SK-N-SH (cell line): ENCODE results near the gene SULT1A1. TPM values are rescaled to one million over a fixed set of nuclear protein-coding genes. Genes with fewer than 3 reads are reported as not detected.

Experiments used
- CTCF ChIA-PET: fragments of 300-600, 350-600 bp; formaldehyde crosslinking; extraction: SDS; loops from one replicate; lab custom pipeline; 2021; lab: Yijun Ruan, JAX
- POLR2A ChIA-PET: fragments of 350-600 bp; sonication (Branson Sonifier 250); formaldehyde crosslinking; extraction: SDS; loops from one replicate; lab custom pipeline; 2020; ENCODE audit warnings: antibody characterized with exemption, inconsistent platforms; lab: Yijun Ruan, JAX
- DNase-seq: peaks from one replicate; pipeline ENCODE4 v3.0.0; 2012
- H2AFZ ChIP-seq: fragments of 200-600 bp; sonication (generic); 2 replicates; pipeline ENCODE4 v1.8.1; 2016; ENCODE audit warnings: antibody characterized with exemption, mild to moderate bottlenecking, low read depth
- H3F3A ChIP-seq: fragments of 200-600 bp; sonication (generic); replicated peaks from 2 replicates; pipeline ENCODE3; 2016; ENCODE audit warnings: antibody characterized with exemption, mild to moderate bottlenecking; ENCODE audit not compliant: insufficient read depth
- H3K27ac ChIP-seq, 2 experiments: fragments of 200-500 bp in 1 of 2; fragments of 200-600 bp in 1 of 2; sonication (Bioruptor generic) in 1 of 2; sonication (generic), shearing (Covaris generic) in 1 of 2; 2 replicates each; pipeline versions ENCODE4 v1.5.1 to v1.6.1; 2014 to 2016; ENCODE audit warnings: low read depth in 2 of 2, inconsistent platforms in 1 of 2, low read length in 1 of 2, mild to moderate bottlenecking in 1 of 2, mixed read lengths in 1 of 2
- H3K27me3 ChIP-seq: fragments of 200-600 bp; sonication (generic), shearing (Covaris generic); 2 replicates; pipeline ENCODE4 v1.6.1; 2016; ENCODE audit warnings: mixed run types; ENCODE audit not compliant: insufficient read depth
- H3K36me3 ChIP-seq, 2 experiments: fragments of 200-500 bp in 1 of 2; fragments of 200-600 bp in 1 of 2; sonication (Bioruptor generic) in 1 of 2; sonication (generic) in 1 of 2; replicated peaks in 1 of 2; 2 replicates each; pipeline versions ENCODE3 to v1.5.1; 2014 to 2016; ENCODE audit warnings: low read length in 1 of 2, mild to moderate bottlenecking in 1 of 2; ENCODE audit not compliant: insufficient read depth in 2 of 2, control insufficient read depth in 1 of 2
- H3K4me1 ChIP-seq, 2 experiments: fragments of 200-500 bp in 1 of 2; fragments of 200-600 bp in 1 of 2; sonication (Bioruptor generic) in 1 of 2; sonication (generic), shearing (Covaris generic) in 1 of 2; 2 replicates each; pipeline versions ENCODE4 v1.5.1 to v1.6.1; 2014 to 2016; ENCODE audit warnings: low read depth in 1 of 2, low read length in 1 of 2, mixed run types in 1 of 2; ENCODE audit not compliant: insufficient read depth in 2 of 2, control insufficient read depth in 1 of 2
- H3K4me2 ChIP-seq: fragments of 200-600 bp; sonication (generic), shearing (Covaris generic); 2 replicates; pipeline ENCODE4 v1.6.1; 2017; ENCODE audit warnings: mixed run types
- H3K4me3 ChIP-seq, 2 experiments: fragments of 200-500 bp in 1 of 2; fragments of 200-600 bp in 1 of 2; sonication (Bioruptor generic) in 1 of 2; sonication (generic), shearing (Covaris generic) in 1 of 2; 2 replicates each; pipeline versions ENCODE4 v1.5.1 to v1.8.1; 2014 to 2016; ENCODE audit warnings: low read depth in 2 of 2, inconsistent platforms in 1 of 2, low read length in 1 of 2, mild to moderate bottlenecking in 1 of 2, mixed read lengths in 1 of 2, moderate library complexity in 1 of 2
- H3K79me2 ChIP-seq: fragments of 200-600 bp; sonication (generic); 2 replicates; pipeline ENCODE4 v1.8.1; 2017; ENCODE audit warnings: mild to moderate bottlenecking; ENCODE audit not compliant: insufficient read depth
- H3K9ac ChIP-seq: fragments of 200-600 bp; sonication (generic); 2 replicates; pipeline ENCODE4 v1.6.1; 2017; ENCODE audit warnings: mixed run types
- H3K9me2 ChIP-seq: fragments of 200-600 bp; sonication (generic); 2 replicates; pipeline ENCODE4 v1.6.1; 2017; ENCODE audit warnings: mixed run types
- H3K9me3 ChIP-seq: fragments of 200-600 bp; sonication (generic); 2 replicates; pipeline ENCODE4 v1.6.1; 2017; ENCODE audit warnings: mixed run types, mild to moderate bottlenecking, moderate library complexity
- H4K20me1 ChIP-seq: fragments of 200-600 bp; sonication (generic); 2 replicates; pipeline ENCODE4 v1.6.1; 2017; ENCODE audit warnings: mild to moderate bottlenecking, mixed run types; ENCODE audit not compliant: insufficient read depth
- CHD2 ChIP-seq: fragments of 150-350 bp; IDR thresholded peaks from 2 replicates; pipeline ENCODE4 v1.6.1; 2018; ENCODE audit warnings: low read length; ENCODE audit not compliant: partially characterized antibody
- EP300 ChIP-seq, 2 experiments: IDR thresholded peaks; 2 replicates each; pipeline versions ENCODE4 v1.4.0 to v1.6.1; 2012; ENCODE audit warnings: borderline replicate concordance in 1 of 2, low read depth in 1 of 2, low read length in 1 of 2
- EZH2phosphoT487 ChIP-seq: fragments of 200-600 bp; sonication (generic); IDR thresholded peaks from 2 replicates; pipeline ENCODE4 v1.6.1; 2017; ENCODE audit warnings: low read depth, mixed run types, mild to moderate bottlenecking, antibody characterized with exemption, moderate library complexity, borderline replicate concordance
- FOXJ3 ChIP-seq: sonication (generic); formaldehyde crosslinking; IDR thresholded peaks from 2 replicates; pipeline ENCODE4 v1.5.1; 2020; ENCODE audit warnings: mild to moderate bottlenecking, missing genetic modification reagents
- FOXM1 ChIP-seq: IDR thresholded peaks from 2 replicates; pipeline ENCODE4 v1.4.0; 2012; ENCODE audit warnings: low read depth, mild to moderate bottlenecking
- GABPA ChIP-seq: IDR thresholded peaks from 2 replicates; pipeline ENCODE4 v1.4.0; 2012; ENCODE audit warnings: low read depth, mild to moderate bottlenecking
- GATA2 ChIP-seq: sonication (generic); formaldehyde crosslinking; IDR thresholded peaks from 2 replicates; pipeline ENCODE4 v1.5.0; 2020; ENCODE audit warnings: mild to moderate bottlenecking, missing genetic modification reagents
- IRF3 ChIP-seq: fragments of 150-350 bp; IDR thresholded peaks from 2 replicates; pipeline ENCODE4 v1.6.1; 2016; ENCODE audit warnings: mild to moderate bottlenecking, low read depth, low read length
- MAX ChIP-seq: IDR thresholded peaks from 2 replicates; pipeline ENCODE4 v1.4.0; 2012; ENCODE audit warnings: low read depth
- MEF2A ChIP-seq: IDR thresholded peaks from 2 replicates; pipeline ENCODE4 v1.4.0; 2012; ENCODE audit warnings: low read depth, borderline replicate concordance
- MXI1 ChIP-seq: IDR thresholded peaks from 2 replicates; pipeline ENCODE4 v1.6.1; 2012; ENCODE audit warnings: mild to moderate bottlenecking, low read depth, low read length, improper control_type of control experiment
- NRF1 ChIP-seq: IDR thresholded peaks from 2 replicates; pipeline ENCODE4 v1.6.1; 2012; ENCODE audit warnings: low read depth, mild to moderate bottlenecking, low read length
- POLR2AphosphoS5 ChIP-seq: IDR thresholded peaks from 2 replicates; pipeline ENCODE4 v1.6.1; 2012; ENCODE audit warnings: low read depth, low read length
- RAD21 ChIP-seq: IDR thresholded peaks from 2 replicates; pipeline ENCODE4 v1.6.1; 2012; ENCODE audit warnings: mild to moderate bottlenecking, low read length
- RCOR1 ChIP-seq: fragments of 150-350 bp; IDR thresholded peaks from 2 replicates; pipeline ENCODE4 v1.6.1; 2017; ENCODE audit warnings: antibody characterized with exemption, low read length
- RFX5 ChIP-seq: IDR thresholded peaks from 2 replicates; pipeline ENCODE4 v1.6.1; 2012; ENCODE audit warnings: mild to moderate bottlenecking, improper control_type of control experiment, low read length
- RXRA ChIP-seq: IDR thresholded peaks from 2 replicates; pipeline ENCODE4 v1.4.0; 2012; ENCODE audit warnings: low read depth, mild to moderate bottlenecking, borderline replicate concordance
- SIN3A ChIP-seq: IDR thresholded peaks from 2 replicates; pipeline ENCODE4 v1.6.1; 2012; ENCODE audit warnings: low read depth, mild to moderate bottlenecking, low read length, moderate library complexity, borderline replicate concordance
- SMC3 ChIP-seq: IDR thresholded peaks from 2 replicates; pipeline ENCODE4 v1.6.1; 2012; ENCODE audit warnings: low read depth, low read length, improper control_type of control experiment
- TAF1 ChIP-seq: IDR thresholded peaks from 2 replicates; pipeline ENCODE4 v1.6.1; 2012; ENCODE audit warnings: low read depth, mild to moderate bottlenecking, low read length, moderate library complexity, borderline replicate concordance
- TCF12 ChIP-seq: IDR thresholded peaks from 2 replicates; pipeline ENCODE4 v1.4.0; 2012
- YY1 ChIP-seq: IDR thresholded peaks from 2 replicates; pipeline ENCODE4 v1.4.0; 2012; ENCODE audit warnings: low read depth, mild to moderate bottlenecking
- ZBTB33 ChIP-seq: IDR thresholded peaks from 2 replicates; pipeline ENCODE4 v1.4.0; 2012; ENCODE audit warnings: low read depth, borderline replicate concordance
- WGBS: methylation state at CpG from one replicate; pipeline ENCODE4 v1.1.6; 2017; ENCODE audit warnings: low lambda C conversion rate; 5-methylcytosine and 5-hydroxymethylcytosine counted together
- polyA plus RNA-seq, 3 experiments: library from polyadenylated mRNA; depleted of rRNA; stranded (reverse); fragments of >200 nt; gene quantifications; 2 replicates each; pipeline ENCODE4 v1.2.3, GENCODE V29; 2012

Gene SULT1A1
- polyA plus RNA-seq, 1 of the 3 experiments (the other 2 are of a cell fraction) = 0.13 TPM

- ChIA-PET CTCF (interaction anchor here (0.7 to 1.0 kb wide), 2 partner anchors 12 to 17 kb away, joined by 3 read pairs; no protein-coding TSS in a partner anchor), POLR2A (no interaction called here)
- peaks cover 0 to 11% of the 10 kb centered on the region in 2 experiments for H3K36me3 ChIP-seq
These were observed 46.6 kb downstream of the SULT1A1 start for GRCh38 chr16:28563218-28563617.

GRCh38 chr16:28562199-28562598, 47.6 kb downstream of the SULT1A1 start:
- no peak overlapping the region for H3K9ac ChIP-seq
- no peaks in the 10 kb centered on the region for H3K9me2 ChIP-seq
- H2AFZ ChIP-seq = no peak overlapping the region
- CTCF ChIA-PET = no interaction called here
- H3K27ac ChIP-seq = no peak overlapping the region
- 0 out of 2 replicates have a peak, but pooled peaks cover 2% of the 10 kb centered on the region for H3K79me2 ChIP-seq
- no peak overlapping the region for H3K4me2 ChIP-seq
- POLR2A ChIA-PET = no interaction called here
- 94% methylated on average over 4 of the region's 4 CpGs for WGBS
- no peaks in the 10 kb centered on the region for H3F3A ChIP-seq
- H3K36me3 ChIP-seq = peaks cover 0 to 6% of the 10 kb centered on the region in 2 experiments
- no peak for DNase-seq
- H3K9me3 ChIP-seq = no peaks in the 10 kb centered on the region
- peaks cover 0 to 3% of the 10 kb centered on the region in 2 experiments; a peak in 1 of 4 replicates for H3K4me1 ChIP-seq
- no peaks in the 10 kb centered on the region for H4K20me1 ChIP-seq
- no peaks in the 10 kb centered on the region for H3K27me3 ChIP-seq
- no peak overlapping the region for H3K4me3 ChIP-seq
- TF ChIP-seq MEF2A = no peak
- TF ChIP-seq POLR2AphosphoS5 = no peak
- no peak for TF ChIP-seq RCOR1
- no peak for TF ChIP-seq CHD2
- TF ChIP-seq SMC3 = no peak
- no peak for TF ChIP-seq EZH2phosphoT487
- TF ChIP-seq GABPA = no peak
- no peak for TF ChIP-seq TCF12
- TF ChIP-seq MAX = no peak
- TF ChIP-seq GATA2 (CRISPR knock-in tag) = no peak
- TF ChIP-seq RFX5 = no peak
- no peak for TF ChIP-seq IRF3
- no peak for TF ChIP-seq FOXM1
- TF ChIP-seq TAF1 = no peak
- no peak for TF ChIP-seq RAD21
- TF ChIP-seq YY1 = no peak
- no peak for TF ChIP-seq MXI1

More at GRCh38 chr16:28563218-28563617, 46.6 kb downstream of the SULT1A1 start:
- Histone ChIP-seq H3K9me2 (no peaks in the 10 kb centered on the region), H3K4me2 (no peak overlapping the region), H2AFZ (no peak overlapping the region), H3K27ac (no peak overlapping the region), H3K4me3 (no peak overlapping the region), H3K9me3 (no peaks in the 10 kb centered on the region), H3F3A (no peaks in the 10 kb centered on the region), H3K9ac (no peak overlapping the region), H3K27me3 (no peaks in the 10 kb centered on the region), H4K20me1 (no peaks in the 10 kb centered on the region), H3K79me2 (0 out of 2 replicates have a peak, but pooled peaks cover 11% of the 10 kb centered on the region), H3K4me1 (peaks cover 0 to 3% of the 10 kb centered on the region in 2 experiments; a peak in 1 of 4 replicates)
- no peak for TF ChIP-seq SMC3
- TF ChIP-seq MAX = no peak
- no peak for TF ChIP-seq MEF2A
- TF ChIP-seq SIN3A = no peak
- no peak for TF ChIP-seq NRF1
- no peak for TF ChIP-seq FOXJ3 (CRISPR knock-in tag)
- no peak for TF ChIP-seq RXRA
- TF ChIP-seq TCF12 = no peak
- no peak for TF ChIP-seq ZBTB33
- no peak for TF ChIP-seq MXI1
- TF ChIP-seq EP300 (IDR thresholded peaks at IDR 0.05; ENCODE audit: borderline replicate concordance in 1 of 2, low read depth in 1 of 2, low read length in 1 of 2) = no peak
- no peak for TF ChIP-seq FOXM1
- TF ChIP-seq YY1 = no peak
- TF ChIP-seq TAF1 = no peak
- no peak for TF ChIP-seq RCOR1
- no peak for TF ChIP-seq EZH2phosphoT487
- TF ChIP-seq RAD21 = no peak
- 89% methylated on average over 6 of the region's 6 CpGs for WGBS
- DNase-seq = no peak
